ENCODE data around the gene TLDC2. TPM values are rescaled to one million over a fixed set of nuclear protein-coding genes. Genes with fewer than 3 reads are reported as not detected.
"Not testable (repeated sequence)": the region's sequence is repeated elsewhere in the genome, so short reads cannot be mapped to it uniquely, and the experiment has no call there.

The TLDC2 gene
- not detected for polyA plus RNA-seq

GRCh38 chr20:36875702-36876472, at the start of gene TLDC2:
TSS of gene TLDC2 (plus strand) at chr20:36876138. CDS start at chr20:36876175, 37 bp downstream.
- Mint-ChIP-seq H3K9me3 (no peaks in the 10 kb centered on the region), H3K27ac (peak within 1 kb of the TSS; percentile 15 to 73 (median 71))

GRCh38 chr20:36826554-36827244, 49.2 kb upstream of the TLDC2 start:
- H3K4me1 Mint-ChIP-seq, result peaks cover 5 to 10% (median 10%) of the 10 kb centered on the region in 3 donors
- no peak overlapping the region for H3K4me3 Mint-ChIP-seq
- H3K27me3 Mint-ChIP-seq, result no peaks in the 10 kb centered on the region
- H3K27ac Mint-ChIP-seq, result peak overlapping the region in 1 of 3 donors; percentile 31
- H3K36me3 Mint-ChIP-seq, result peaks cover 2% of the 10 kb centered on the region
- no peaks in the 10 kb centered on the region for H3K9me3 Mint-ChIP-seq

More at GRCh38 chr20:36875702-36876472, at the start of gene TLDC2:
- no peaks in the 10 kb centered on the region for H3K36me3 Mint-ChIP-seq
- H3K27me3 Mint-ChIP-seq, result no peaks in the 10 kb centered on the region
- H3K4me3 Mint-ChIP-seq, result peak within 1 kb of the TSS in 2 of 4 donors; percentile 48 to 79
- H3K4me1 Mint-ChIP-seq, result peaks cover 10 to 17% (median 12%) of the 10 kb centered on the region in 3 donors

- Mint-ChIP-seq H3K36me3 (peaks cover 3% of the 10 kb centered on the region), H3K4me1 (peaks cover 5 to 10% (median 10%) of the 10 kb centered on the region in 3 donors), H3K4me3 (peak overlapping the region in 2 of 4 donors; percentile 71 to 73), H3K9me3 (no peaks in the 10 kb centered on the region), H3K27me3 (no peaks in the 10 kb centered on the region), H3K27ac (peak overlapping the region in 1 of 3 donors; percentile 5)
Observed at GRCh38 chr20:36827541-36828279, 48.2 kb upstream of the TLDC2 start.

- Mint-ChIP-seq H3K4me1 (peaks cover 11 to 16% (median 12%) of the 10 kb centered on the region in 3 donors), H3K4me3 (no peak overlapping the region), H3K36me3 (peaks cover 2% of the 10 kb centered on the region), H3K27ac (no peak overlapping the region), H3K27me3 (no peaks in the 10 kb centered on the region), H3K9me3 (no peaks in the 10 kb centered on the region)
Observed at GRCh38 chr20:36830791-36831691, 44.9 kb upstream of the TLDC2 start.

- Mint-ChIP-seq H3K36me3 (peaks cover 2% of the 10 kb centered on the region), H3K4me1 (peaks cover 6 to 15% (median 9%) of the 10 kb centered on the region in 3 donors), H3K27me3 (no peaks in the 10 kb centered on the region), H3K27ac (no peak overlapping the region), H3K9me3 (no peaks in the 10 kb centered on the region), H3K4me3 (no peak overlapping the region)
Observed at GRCh38 chr20:36832791-36833190, 43.1 kb upstream of the TLDC2 start.

GRCh38 chr20:36833275-36834020, 42.5 kb upstream of the TLDC2 start:
- Mint-ChIP-seq H3K27ac (no peak overlapping the region), H3K4me3 (peak overlapping the region in 1 of 4 donors; percentile 51), H3K36me3 (peaks cover 2% of the 10 kb centered on the region), H3K9me3 (no peaks in the 10 kb centered on the region), H3K4me1 (peaks cover 9 to 12% (median 9%) of the 10 kb centered on the region in 3 donors), H3K27me3 (no peaks in the 10 kb centered on the region)

- H3K9me3 Mint-ChIP-seq, result no peaks in the 10 kb centered on the region
- H3K27me3 Mint-ChIP-seq, result no peaks in the 10 kb centered on the region
- peaks cover 10 to 15% (median 12%) of the 10 kb centered on the region in 3 donors for H3K4me1 Mint-ChIP-seq
- peaks cover 2% of the 10 kb centered on the region for H3K36me3 Mint-ChIP-seq
- H3K27ac Mint-ChIP-seq, result peak overlapping the region in 1 of 3 donors; percentile 89
- H3K4me3 Mint-ChIP-seq, result peak overlapping the region; percentile 25 to 95 (median 85)
Observed at GRCh38 chr20:36835025-36835424, 40.9 kb upstream of the TLDC2 start.

GRCh38 chr20:36835453-36836198, 40.3 kb upstream of the TLDC2 start:
- Mint-ChIP-seq H3K4me1 (peaks cover 10 to 15% (median 12%) of the 10 kb centered on the region in 3 donors), H3K9me3 (no peaks in the 10 kb centered on the region), H3K4me3 (peak overlapping the region; percentile 72 to 95 (median 85)), H3K27me3 (no peaks in the 10 kb centered on the region), H3K36me3 (peaks cover 2% of the 10 kb centered on the region), H3K27ac (peak overlapping the region; percentile 31 to 89 (median 59))

- peaks cover 2% of the 10 kb centered on the region for H3K36me3 Mint-ChIP-seq
- no peaks in the 10 kb centered on the region for H3K27me3 Mint-ChIP-seq
- H3K9me3 Mint-ChIP-seq, result no peaks in the 10 kb centered on the region
- peaks cover 10 to 19% (median 16%) of the 10 kb centered on the region in 3 donors for H3K4me1 Mint-ChIP-seq
- H3K4me3 Mint-ChIP-seq, result peak overlapping the region in 3 of 4 donors; percentile 21 to 85 (median 84)
- peak overlapping the region in 2 of 3 donors; percentile 39 to 53 for H3K27ac Mint-ChIP-seq
Observed at GRCh38 chr20:36836591-36837269, 39.2 kb upstream of the TLDC2 start.

GRCh38 chr20:36838376-36838775, 37.6 kb upstream of the TLDC2 start:
- H3K27ac Mint-ChIP-seq, result peak overlapping the region; percentile 59 to 86 (median 78)
- peaks cover 17 to 30% (median 28%) of the 10 kb centered on the region in 3 donors for H3K4me1 Mint-ChIP-seq
- not testable (repeated sequence) for H3K27me3 Mint-ChIP-seq

GRCh38 chr20:36839150-36839549, 36.8 kb upstream of the TLDC2 start:
- Mint-ChIP-seq H3K36me3 (no peaks in the 10 kb centered on the region), H3K4me1 (peaks cover 20 to 34% (median 33%) of the 10 kb centered on the region in 3 donors), H3K9me3 (no peaks in the 10 kb centered on the region), H3K27me3 (peaks cover 2% of the 10 kb centered on the region), H3K4me3 (peak overlapping the region in 1 of 4 donors; percentile 9), H3K27ac (peak overlapping the region in 2 of 3 donors; percentile 78 to 86)

More at GRCh38 chr20:36838376-36838775, 37.6 kb upstream of the TLDC2 start:
- not testable (repeated sequence) for H3K36me3 Mint-ChIP-seq, H3K9me3 Mint-ChIP-seq
- H3K4me3 Mint-ChIP-seq, result peak overlapping the region in 2 of 4 donors; percentile 20 to 49

- peak overlapping the region; percentile 88 to 97 (median 95) for H3K27ac Mint-ChIP-seq
- H3K4me1 Mint-ChIP-seq, result peaks cover 23 to 44% (median 40%) of the 10 kb centered on the region in 3 donors
- peak overlapping the region in 3 of 4 donors; percentile 5 to 79 (median 47) for H3K4me3 Mint-ChIP-seq
- not testable (repeated sequence) for H3K27me3 Mint-ChIP-seq, H3K36me3 Mint-ChIP-seq, H3K9me3 Mint-ChIP-seq
Observed at GRCh38 chr20:36841030-36841429, 34.9 kb upstream of the TLDC2 start.
